Parathyroid adenoma (tissue), 2 donors: Measurements from ENCODE around the gene RPS6KA4.

ENCODE experiments used
- H2AFZ ChIP-seq: fragments of 300-600 bp; sonication (generic); one replicate; pipeline ENCODE4 v1.7.0; 2017; ENCODE audit warnings: antibody characterized with exemption, mild to moderate bottlenecking
- H3K27ac ChIP-seq: fragments of 300-600 bp; sonication (generic); one replicate; pipeline ENCODE4 v1.7.0; 2017
- H3K27me3 ChIP-seq: fragments of 300-600 bp; sonication (generic); one replicate; pipeline ENCODE4 v1.7.0; 2017; ENCODE audit warnings: low read length; ENCODE audit not compliant: control insufficient read depth, insufficient read depth
- H3K36me3 ChIP-seq: fragments of 300-600 bp; sonication (generic); one replicate; pipeline ENCODE4 v1.7.0; 2017; ENCODE audit warnings: low read length; ENCODE audit not compliant: control insufficient read depth, insufficient read depth
- H3K4me1 ChIP-seq: fragments of 300-600 bp; sonication (generic); one replicate; pipeline ENCODE4 v1.7.0; 2017; ENCODE audit warnings: control low read depth
- H3K4me2 ChIP-seq: fragments of 300-600 bp; sonication (generic); one replicate; pipeline ENCODE4 v1.7.0; 2017; ENCODE audit warnings: low read length
- H3K4me3 ChIP-seq: fragments of 300-600 bp; sonication (generic); one replicate; pipeline ENCODE4 v1.7.0; 2017; ENCODE audit warnings: low read depth, low read length
- H3K79me2 ChIP-seq: fragments of 300-600 bp; sonication (generic); one replicate; pipeline ENCODE4 v1.7.0; 2017; ENCODE audit warnings: control low read depth
- H3K9ac ChIP-seq: fragments of 300-600 bp; sonication (generic); one replicate; pipeline ENCODE4 v1.7.0; 2017; ENCODE audit warnings: mild to moderate bottlenecking
- H3K9me3 ChIP-seq: fragments of 300-600 bp; sonication (generic); one replicate; pipeline ENCODE4 v1.7.0; 2017; ENCODE audit warnings: low read length; ENCODE audit not compliant: control insufficient read depth
- CTCF ChIP-seq: fragments of 300-600 bp; sonication (generic); IDR thresholded peaks from one replicate; pipeline ENCODE4 v1.7.0; 2017; ENCODE audit warnings: antibody characterized with exemption, mild to moderate bottlenecking
- donor health status: primary hyperparathyroidism.

The RPS6KA4 gene

GRCh38 chr11:64342869-64343745 is 15.9 kb upstream of the RPS6KA4 start:
- Histone ChIP-seq H3K4me1 (no peaks in the 10 kb centered on the region), H3K79me2 (no peaks in the 10 kb centered on the region), H3K27me3 (no peaks in the 10 kb centered on the region), H2AFZ (no peak overlapping the region), H3K4me2 (no peak overlapping the region), H3K36me3 (no peaks in the 10 kb centered on the region), H3K9me3 (no peaks in the 10 kb centered on the region), H3K27ac (no peak overlapping the region), H3K9ac (no peak overlapping the region), H3K4me3 (no peak overlapping the region)
- TF ChIP-seq CTCF: no peak

- Histone ChIP-seq H3K9me3 (no peaks in the 10 kb centered on the region), H3K4me1 (no peaks in the 10 kb centered on the region), H3K36me3 (no peaks in the 10 kb centered on the region), H3K79me2 (no peaks in the 10 kb centered on the region), H3K9ac (no peak overlapping the region), H3K4me2 (no peak overlapping the region), H3K27ac (no peak overlapping the region), H3K27me3 (no peaks in the 10 kb centered on the region), H2AFZ (no peak overlapping the region), H3K4me3 (no peak overlapping the region)
- TF ChIP-seq CTCF: no peak
These were observed 15.0 kb upstream of the RPS6KA4 start for GRCh38 chr11:64343767-64344559.

- Histone ChIP-seq H3K79me2 (no peaks in the 10 kb centered on the region), H3K27ac (no peak overlapping the region), H3K4me2 (no peak overlapping the region), H3K9me3 (no peaks in the 10 kb centered on the region), H3K4me1 (no peaks in the 10 kb centered on the region), H2AFZ (no peak overlapping the region), H3K9ac (no peak overlapping the region), H3K36me3 (no peaks in the 10 kb centered on the region), H3K4me3 (no peak overlapping the region), H3K27me3 (no peaks in the 10 kb centered on the region)
- TF ChIP-seq CTCF: no peak
These were observed 14.2 kb upstream of the RPS6KA4 start for GRCh38 chr11:64344787-64345186.

GRCh38 chr11:64347193-64347867 is 11.6 kb upstream of the RPS6KA4 start:
- no peaks in the 10 kb centered on the region for H3K4me1 ChIP-seq
- TF ChIP-seq CTCF: no peak
- no peaks in the 10 kb centered on the region for H3K27me3 ChIP-seq
- H3K36me3 ChIP-seq: no peaks in the 10 kb centered on the region
- no peak overlapping the region for H3K27ac ChIP-seq
- H3K79me2 ChIP-seq: no peaks in the 10 kb centered on the region
- H2AFZ ChIP-seq: no peak overlapping the region
- H3K9me3 ChIP-seq: no peaks in the 10 kb centered on the region
- no peak overlapping the region for H3K4me3 ChIP-seq
- H3K9ac ChIP-seq: no peak overlapping the region
- H3K4me2 ChIP-seq: no peak overlapping the region
